GM23338 (cell line): ENCODE data around the gene MYH7.

Source experiments
- CREB1 ChIP-seq: fragments of 250-450 bp; sonication (Bioruptor Pico); IDR thresholded peaks from 2 replicates; pipeline ENCODE4 v1.5.0; 2020; ENCODE audit warnings: low read depth, mild to moderate bottlenecking, moderate library complexity
- CTCF ChIP-seq, 2 experiments: fragments of 200-600 bp in 1 of 2; sonication (generic) in 1 of 2; conservative IDR thresholded peaks; 2 replicates each; pipeline versions ENCODE4 v1.5.1 to v1.6.1; 2016 to 2017; ENCODE audit warnings: antibody characterized with exemption in 2 of 2, low read depth in 2 of 2, mild to moderate bottlenecking in 2 of 2, moderate library complexity in 1 of 2
- EZH2 ChIP-seq: fragments of 200-600 bp; sonication (generic); IDR thresholded peaks from one replicate; pipeline ENCODE4 v1.8.0; 2017; ENCODE audit warnings: antibody characterized with exemption, mild to moderate bottlenecking, low read depth; ENCODE audit not compliant: unreplicated experiment
- EZH2phosphoT487 ChIP-seq: fragments of 200-600 bp; sonication (generic); IDR thresholded peaks from one replicate; pipeline ENCODE4 v1.8.1; 2018; ENCODE audit warnings: antibody characterized with exemption; ENCODE audit not compliant: unreplicated experiment
- POLR2AphosphoS5 ChIP-seq: IDR thresholded peaks from 2 replicates; pipeline ENCODE4 v1.6.1; 2016; ENCODE audit warnings: antibody characterized with exemption, low read depth
- REST ChIP-seq: IDR thresholded peaks from one replicate; pipeline ENCODE4 v1.6.1; 2018; ENCODE audit warnings: antibody characterized with exemption; ENCODE audit not compliant: unreplicated experiment
- STAT1 ChIP-seq: IDR thresholded peaks from one replicate; pipeline ENCODE4 v1.6.1; 2016; ENCODE audit warnings: antibody characterized with exemption; ENCODE audit not compliant: unreplicated experiment
- ZNF114 ChIP-seq: fragments of 250-450 bp; sonication (Bioruptor Pico); IDR thresholded peaks from 2 replicates; pipeline ENCODE4 v1.5.0; 2020; ENCODE audit warnings: mild to moderate bottlenecking, moderate library complexity
- ZNF331 ChIP-seq: fragments of 250-450 bp; sonication (Bioruptor Pico); IDR thresholded peaks from 2 replicates; pipeline ENCODE4 v1.5.0; 2020; ENCODE audit warnings: low read depth, mild to moderate bottlenecking, moderate library complexity

GRCh38 chr14:23396126-23396525, 39.3 kb downstream of the MYH7 start:
- TF ChIP-seq CTCF (conservative IDR thresholded peaks at IDR 0.05; ENCODE audit: low read depth in 2 of 2) (no peak), REST (no peak), POLR2AphosphoS5 (no peak), STAT1 (no peak), EZH2phosphoT487 (no peak), ZNF114 (CRISPR knock-in tag) (no peak), EZH2 (no peak), CREB1 (CRISPR knock-in tag) (no peak), ZNF331 (CRISPR knock-in tag) (no peak)
